ENCODE data around the gene USP34. TPM values are rescaled to one million over a fixed set of nuclear protein-coding genes. Genes with fewer than 3 reads are reported as not detected.

Gene USP34
- total RNA-seq, 2 donors from 2014 or later = 105 to 120 TPM

DNA sequence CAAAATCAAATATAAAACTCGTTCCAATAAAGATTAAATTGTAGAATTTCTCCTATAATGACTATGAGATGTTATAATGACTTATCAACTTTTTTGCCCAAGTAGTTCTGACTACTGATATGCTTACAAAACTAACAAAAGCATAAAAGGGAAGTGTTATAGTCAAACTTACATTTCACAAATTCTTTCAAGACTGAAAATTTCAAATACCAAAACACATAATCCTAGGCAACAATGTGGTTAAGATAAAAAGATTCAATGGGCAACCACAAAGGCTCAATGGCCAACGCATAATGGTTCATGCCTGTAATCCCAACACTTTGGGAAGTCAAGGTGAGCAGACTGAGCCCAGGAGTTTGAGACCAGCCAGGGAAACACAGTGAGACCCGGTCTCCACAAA lies 135.7 kb downstream of the USP34 start:
- H3K27ac Mint-ChIP-seq = peak overlapping the region; percentile 84

DNA sequence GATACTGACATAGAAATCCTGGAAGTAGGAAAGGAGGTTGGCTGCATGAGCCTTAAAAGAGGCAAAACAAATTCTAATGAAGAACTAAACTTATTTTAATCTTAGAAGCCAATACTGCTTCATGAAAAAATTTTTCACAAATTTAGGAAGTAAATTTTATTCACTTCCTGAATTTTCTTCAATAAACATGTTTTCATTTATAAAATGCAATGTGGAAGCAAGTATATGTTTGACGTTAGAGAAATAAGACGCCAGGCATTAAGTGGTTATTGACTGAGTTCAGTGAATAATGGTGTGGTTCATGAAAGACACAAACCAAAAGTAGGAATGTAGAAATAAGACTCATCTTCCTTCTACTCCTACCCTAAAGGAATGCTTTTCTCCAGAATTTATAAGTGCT lies 136.4 kb downstream of the USP34 start:
- H3K4me1 ChIP-seq (ENCODE audit: control insufficient read depth, insufficient read depth, low read length) = no peaks in the 10 kb centered on the region
- H3K36me3 ChIP-seq (ENCODE audit: control insufficient read depth, insufficient read depth, low read length) = peaks cover 92% of the 10 kb centered on the region
- Mint-ChIP-seq H3K9me3 (no peaks in the 10 kb centered on the region), H3K4me1 (no peaks in the 10 kb centered on the region), H3K27me3 (ENCODE audit: insufficient read depth) (no peaks in the 10 kb centered on the region), H3K27ac (no peak overlapping the region), H3K4me3 (no peak overlapping the region), H3K36me3 (ENCODE audit: low read depth) (peaks cover 48% of the 10 kb centered on the region)
- 97% methylated on average over 2 of the region's 2 CpGs; no CpG with 5 or more reads in 1 of the 2 experiments for WGBS, 2 experiments (ENCODE audit: insufficient coverage in 1 of 2, insufficient read length in 1 of 2)
- TF ChIP-seq, protein P1, sequence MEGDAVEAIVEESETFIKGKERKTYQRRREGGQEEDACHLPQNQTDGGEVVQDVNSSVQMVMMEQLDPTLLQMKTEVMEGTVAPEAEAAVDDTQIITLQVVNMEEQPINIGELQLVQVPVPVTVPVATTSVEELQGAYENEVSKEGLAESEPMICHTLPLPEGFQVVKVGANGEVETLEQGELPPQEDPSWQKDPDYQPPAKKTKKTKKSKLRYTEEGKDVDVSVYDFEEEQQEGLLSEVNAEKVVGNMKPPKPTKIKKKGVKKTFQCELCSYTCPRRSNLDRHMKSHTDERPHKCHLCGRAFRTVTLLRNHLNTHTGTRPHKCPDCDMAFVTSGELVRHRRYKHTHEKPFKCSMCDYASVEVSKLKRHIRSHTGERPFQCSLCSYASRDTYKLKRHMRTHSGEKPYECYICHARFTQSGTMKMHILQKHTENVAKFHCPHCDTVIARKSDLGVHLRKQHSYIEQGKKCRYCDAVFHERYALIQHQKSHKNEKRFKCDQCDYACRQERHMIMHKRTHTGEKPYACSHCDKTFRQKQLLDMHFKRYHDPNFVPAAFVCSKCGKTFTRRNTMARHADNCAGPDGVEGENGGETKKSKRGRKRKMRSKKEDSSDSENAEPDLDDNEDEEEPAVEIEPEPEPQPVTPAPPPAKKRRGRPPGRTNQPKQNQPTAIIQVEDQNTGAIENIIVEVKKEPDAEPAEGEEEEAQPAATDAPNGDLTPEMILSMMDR (conservative IDR thresholded peaks at IDR 0.05) = no peak
- no peak for DNase-seq
- H3K4me3 ChIP-seq (ENCODE audit: low read length) = no peak overlapping the region
- H3K27ac ChIP-seq (ENCODE audit: low read depth, low read length) = no peak overlapping the region
- H3K9ac ChIP-seq (ENCODE audit: extremely low read depth, low read length, poor library complexity, severe bottlenecking) = no peak overlapping the region
- no peaks in the 10 kb centered on the region for H3K27me3 ChIP-seq (ENCODE audit: control insufficient read depth, insufficient read depth, low read length, poor library complexity, severe bottlenecking)
- H3K9me3 ChIP-seq (ENCODE audit: control insufficient read depth, low read length) = no peaks in the 10 kb centered on the region

More for the DNA sequence above, 135.7 kb downstream of the USP34 start:
- WGBS, 2 experiments (ENCODE audit: insufficient coverage in 1 of 2, insufficient read length in 1 of 2) = 87 to 91% methylated on average over 1 to 2 of the region's 3 CpGs
- no peaks in the 10 kb centered on the region for H3K27me3 Mint-ChIP-seq (ENCODE audit: insufficient read depth)
- H3K36me3 ChIP-seq (ENCODE audit: control insufficient read depth, insufficient read depth, low read length) = peaks cover 91% of the 10 kb centered on the region
- no peak overlapping the region for H3K4me3 Mint-ChIP-seq
- H3K4me1 ChIP-seq (ENCODE audit: control insufficient read depth, insufficient read depth, low read length) = no peaks in the 10 kb centered on the region
- peaks cover 48% of the 10 kb centered on the region for H3K36me3 Mint-ChIP-seq (ENCODE audit: low read depth)
- H3K27ac ChIP-seq (ENCODE audit: low read depth, low read length) = no peak overlapping the region
- no peak overlapping the region for H3K9ac ChIP-seq (ENCODE audit: extremely low read depth, low read length, poor library complexity, severe bottlenecking)
- no peaks in the 10 kb centered on the region for H3K9me3 ChIP-seq (ENCODE audit: control insufficient read depth, low read length)
- no peaks in the 10 kb centered on the region for H3K4me1 Mint-ChIP-seq
- H3K27me3 ChIP-seq (ENCODE audit: control insufficient read depth, insufficient read depth, low read length, poor library complexity, severe bottlenecking) = no peaks in the 10 kb centered on the region
- H3K9me3 Mint-ChIP-seq = no peaks in the 10 kb centered on the region
- no peak overlapping the region for H3K4me3 ChIP-seq (ENCODE audit: low read length)
- TF ChIP-seq, protein P1 (conservative IDR thresholded peaks at IDR 0.05) = no peak
- no peak for DNase-seq

DNA sequence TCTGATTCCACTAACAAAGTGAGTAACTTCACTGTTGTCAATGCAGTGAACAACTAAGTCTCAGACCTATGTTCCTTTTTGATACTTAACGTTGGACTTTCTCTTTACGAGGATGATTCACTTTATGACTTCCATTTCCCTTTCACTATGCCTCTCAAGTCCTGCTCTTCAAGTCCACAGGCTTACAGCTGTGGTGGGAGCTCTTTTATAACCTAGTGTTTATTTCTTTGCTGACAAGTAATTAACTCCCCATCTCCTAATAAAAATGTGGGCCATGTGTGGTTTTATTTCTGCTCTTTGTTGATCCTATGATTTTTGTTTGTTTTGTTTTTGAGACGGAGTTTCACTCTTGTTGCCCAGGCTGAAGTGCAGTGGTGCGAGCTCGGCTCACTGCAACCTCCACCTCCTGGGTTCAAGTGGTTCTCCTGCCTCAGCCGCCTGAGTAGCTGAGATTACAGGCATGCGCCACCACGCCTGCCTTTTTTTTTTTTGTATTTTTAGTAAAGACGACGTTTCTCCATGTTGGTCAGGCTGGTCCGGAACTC lies 142.1 kb downstream of the USP34 start:
- no peak overlapping the region for H3K27ac ChIP-seq (ENCODE audit: low read depth, low read length)
- peaks cover 43% of the 10 kb centered on the region for H3K36me3 Mint-ChIP-seq (ENCODE audit: low read depth)
- no peaks in the 10 kb centered on the region for H3K9me3 ChIP-seq (ENCODE audit: control insufficient read depth, low read length)
- H3K4me1 ChIP-seq (ENCODE audit: control insufficient read depth, insufficient read depth, low read length) = no peaks in the 10 kb centered on the region
- TF ChIP-seq, protein P1 (conservative IDR thresholded peaks at IDR 0.05) = no peak
- DNase-seq = no peak
- H3K27ac Mint-ChIP-seq = no peak overlapping the region
- no peak overlapping the region for H3K4me3 Mint-ChIP-seq
- H3K9ac ChIP-seq (ENCODE audit: extremely low read depth, low read length, poor library complexity, severe bottlenecking) = no peak overlapping the region
- H3K4me3 ChIP-seq (ENCODE audit: low read length) = no peak overlapping the region
- H3K36me3 ChIP-seq (ENCODE audit: control insufficient read depth, insufficient read depth, low read length) = peaks cover 71% of the 10 kb centered on the region
- no peaks in the 10 kb centered on the region for H3K27me3 ChIP-seq (ENCODE audit: control insufficient read depth, insufficient read depth, low read length, poor library complexity, severe bottlenecking)
- no peaks in the 10 kb centered on the region for H3K9me3 Mint-ChIP-seq
- WGBS, 2 experiments (ENCODE audit: insufficient coverage in 1 of 2, insufficient read length in 1 of 2) = 94 to 95% methylated on average over 9 to 11 of the region's 11 CpGs
- H3K27me3 Mint-ChIP-seq (ENCODE audit: insufficient read depth) = no peaks in the 10 kb centered on the region
- H3K4me1 Mint-ChIP-seq = no peaks in the 10 kb centered on the region

Data from endodermal cell (in vitro differentiated cells).